ENCODE results near the gene HBM.
"Not testable (repeated sequence)": the region's sequence is repeated elsewhere in the genome, so short reads cannot be mapped to it uniquely, and the experiment has no call there.

Gene HBM

DNA sequence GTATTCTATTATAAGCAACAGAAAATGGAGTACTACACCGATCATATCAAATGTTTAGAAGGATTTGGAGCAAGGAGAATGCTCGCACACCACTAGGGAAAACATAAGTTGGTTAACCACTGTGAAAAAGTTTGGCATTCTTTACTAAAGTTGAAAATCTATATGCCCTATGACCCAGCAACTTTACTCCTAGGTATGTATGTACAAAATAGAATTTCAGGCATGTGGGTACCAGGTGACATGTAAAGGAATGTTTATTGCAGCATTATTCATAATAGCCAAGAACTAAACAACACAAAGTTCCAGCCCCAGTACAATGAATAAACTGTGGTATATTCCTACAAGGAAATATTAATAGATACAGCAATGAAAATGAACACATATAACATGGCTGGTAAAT is 19.1 kb upstream of the HBM start:
- Histone ChIP-seq H3K4me3 (no peak overlapping the region), H3K27ac (no peak overlapping the region)
- TF ChIP-seq, protein P1, sequence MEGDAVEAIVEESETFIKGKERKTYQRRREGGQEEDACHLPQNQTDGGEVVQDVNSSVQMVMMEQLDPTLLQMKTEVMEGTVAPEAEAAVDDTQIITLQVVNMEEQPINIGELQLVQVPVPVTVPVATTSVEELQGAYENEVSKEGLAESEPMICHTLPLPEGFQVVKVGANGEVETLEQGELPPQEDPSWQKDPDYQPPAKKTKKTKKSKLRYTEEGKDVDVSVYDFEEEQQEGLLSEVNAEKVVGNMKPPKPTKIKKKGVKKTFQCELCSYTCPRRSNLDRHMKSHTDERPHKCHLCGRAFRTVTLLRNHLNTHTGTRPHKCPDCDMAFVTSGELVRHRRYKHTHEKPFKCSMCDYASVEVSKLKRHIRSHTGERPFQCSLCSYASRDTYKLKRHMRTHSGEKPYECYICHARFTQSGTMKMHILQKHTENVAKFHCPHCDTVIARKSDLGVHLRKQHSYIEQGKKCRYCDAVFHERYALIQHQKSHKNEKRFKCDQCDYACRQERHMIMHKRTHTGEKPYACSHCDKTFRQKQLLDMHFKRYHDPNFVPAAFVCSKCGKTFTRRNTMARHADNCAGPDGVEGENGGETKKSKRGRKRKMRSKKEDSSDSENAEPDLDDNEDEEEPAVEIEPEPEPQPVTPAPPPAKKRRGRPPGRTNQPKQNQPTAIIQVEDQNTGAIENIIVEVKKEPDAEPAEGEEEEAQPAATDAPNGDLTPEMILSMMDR (IDR thresholded peaks at IDR 0.05), result no peak
- DNase-seq (ENCODE audit: low spot score), result no peak

DNA sequence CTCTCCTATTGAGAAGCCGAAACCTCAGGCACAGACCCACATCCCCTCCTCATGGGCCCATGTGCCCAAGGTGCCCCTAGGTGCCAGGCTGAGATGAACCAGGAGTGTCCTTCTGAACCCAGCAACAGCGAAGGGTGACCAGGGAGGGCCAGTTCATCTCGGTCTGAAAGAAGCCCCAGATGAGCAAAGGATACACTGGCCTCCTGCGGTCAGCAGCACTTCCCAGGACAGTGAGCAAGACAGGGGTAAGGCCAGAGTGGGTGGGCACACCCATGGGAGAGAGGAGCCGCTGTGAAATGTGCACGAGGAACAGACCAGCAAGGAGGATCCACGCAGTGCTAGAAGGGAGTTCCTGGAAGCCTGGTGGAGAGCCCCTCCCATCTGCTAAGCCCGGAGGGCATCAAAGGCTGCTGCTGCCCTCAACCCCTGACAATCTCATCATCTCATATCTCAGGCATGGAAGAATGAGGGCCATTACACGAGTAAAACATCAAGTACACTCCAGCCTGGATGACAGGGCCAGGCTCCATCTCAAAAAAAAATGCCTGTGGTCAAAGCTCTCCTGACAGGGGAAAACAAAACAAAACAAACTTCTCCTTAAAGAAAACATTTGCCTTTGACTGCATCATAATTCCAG is 16.6 kb upstream of the HBM start:
- TF ChIP-seq, protein P1 (IDR thresholded peaks at IDR 0.05), result no peak
- DNase-seq (ENCODE audit: low spot score), result no peak
- Histone ChIP-seq H3K4me3 (no peak overlapping the region), H3K27ac (no peak overlapping the region)

DNA sequence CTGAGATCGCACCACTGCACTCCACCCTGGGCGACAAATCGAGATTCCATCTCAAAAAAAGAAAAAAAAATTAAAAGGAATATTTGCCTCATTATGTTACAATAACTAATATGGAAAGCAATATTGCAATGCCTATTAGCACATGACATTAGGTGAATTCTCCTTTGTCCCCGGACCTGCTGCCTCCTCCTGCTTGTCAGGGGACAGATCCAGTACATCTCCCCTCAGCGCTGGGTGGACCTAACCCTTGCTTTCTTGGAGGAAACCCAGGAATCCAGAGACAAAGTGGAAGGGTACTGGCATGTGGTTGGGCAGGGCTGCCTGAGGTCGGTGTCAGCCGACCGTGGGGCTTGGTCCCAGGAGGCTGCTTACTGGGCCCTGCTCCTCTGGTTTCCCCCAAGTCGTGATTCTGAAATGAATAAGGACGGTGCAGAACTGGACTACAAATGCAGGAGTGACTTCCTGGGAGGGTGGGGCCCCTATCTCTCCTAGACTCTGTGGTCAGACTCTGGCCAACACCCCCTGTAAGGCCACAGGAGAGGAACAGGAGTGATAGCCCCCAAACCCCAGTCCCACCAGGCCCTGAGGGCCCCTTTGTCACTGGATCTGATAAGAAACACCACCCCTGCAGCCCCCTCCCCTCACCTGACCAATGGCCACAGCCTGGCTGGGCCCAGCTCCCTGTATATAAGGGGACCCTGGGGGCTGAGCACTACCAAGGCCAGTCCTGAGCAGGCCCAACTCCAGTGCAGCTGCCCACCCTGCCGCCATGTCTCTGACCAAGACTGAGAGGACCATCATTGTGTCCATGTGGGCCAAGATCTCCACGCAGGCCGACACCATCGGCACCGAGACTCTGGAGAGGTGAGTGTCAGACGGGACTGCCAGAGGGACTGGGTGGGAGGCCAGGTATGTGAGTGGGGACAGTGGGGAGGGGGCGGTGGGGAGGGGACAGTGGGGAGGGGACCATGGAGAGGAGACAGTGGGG is 13.3 kb upstream of the HBM start, which contains the start of gene HBZ:
HBZ (plus strand) TSS at position 504 of the 988 bp plus-strand sequence; CDS start at position 770, 266 bp downstream.
- no peak for DNase-seq (ENCODE audit: low spot score)
- no peak within 1 kb of the TSS for H3K4me3 ChIP-seq
- TF ChIP-seq, protein P1 (IDR thresholded peaks at IDR 0.05), result no peak
- no peak within 1 kb of the TSS for H3K27ac ChIP-seq

DNA sequence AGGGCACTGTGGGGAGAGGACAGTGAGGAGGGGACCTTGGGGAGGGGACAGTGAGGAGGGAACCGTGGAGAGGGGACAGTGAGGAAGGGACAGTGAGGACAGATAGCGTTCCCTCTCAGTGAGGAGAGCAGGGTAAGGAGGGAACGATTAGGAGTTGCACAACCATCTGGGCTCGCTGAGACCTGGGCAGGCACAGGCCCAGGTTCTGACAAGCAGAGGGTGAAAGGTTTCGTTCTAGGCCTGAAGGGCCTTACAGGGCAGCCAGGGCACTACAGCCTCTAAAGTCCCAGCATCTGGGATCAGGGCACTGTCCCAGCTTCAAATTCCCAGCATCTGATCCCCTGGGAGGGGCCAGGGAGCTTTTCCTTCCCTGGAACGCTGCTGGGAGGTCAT is 12.7 kb upstream of the HBM start:
- DNase-seq (ENCODE audit: low spot score), result not testable (repeated sequence)

DNA sequence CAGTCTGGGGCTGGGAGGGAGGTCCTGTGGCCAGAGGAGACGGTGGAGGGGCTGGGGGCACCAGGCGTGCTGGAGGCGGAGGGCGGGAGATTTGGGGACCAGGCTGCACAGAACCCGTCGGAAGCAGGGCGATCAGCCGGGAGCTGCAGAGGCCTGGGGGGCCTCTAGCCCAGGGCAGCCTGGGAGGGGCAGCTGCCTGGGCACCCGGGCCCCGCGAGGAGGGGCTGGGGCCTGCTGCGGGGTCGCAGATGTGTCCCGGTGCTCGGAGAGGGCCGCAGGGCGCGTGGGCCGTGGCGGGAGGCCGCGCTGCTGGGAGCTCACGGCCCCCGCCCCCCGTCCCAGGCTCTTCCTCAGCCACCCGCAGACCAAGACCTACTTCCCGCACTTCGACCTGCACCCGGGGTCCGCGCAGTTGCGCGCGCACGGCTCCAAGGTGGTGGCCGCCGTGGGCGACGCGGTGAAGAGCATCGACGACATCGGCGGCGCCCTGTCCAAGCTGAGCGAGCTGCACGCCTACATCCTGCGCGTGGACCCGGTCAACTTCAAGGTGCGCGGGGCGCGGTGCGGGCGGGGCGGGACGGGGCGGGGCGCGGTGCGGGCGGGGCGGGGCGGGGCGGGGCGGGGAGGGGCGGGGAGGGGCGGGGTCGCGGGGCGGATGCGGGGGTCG is 12.1 kb upstream of the HBM start:
- H3K4me3 ChIP-seq, result not testable (repeated sequence)

More for the DNA sequence above, 12.7 kb upstream of the HBM start:
- H3K27ac ChIP-seq, H3K4me3 ChIP-seq: not testable (repeated sequence)

DNA sequence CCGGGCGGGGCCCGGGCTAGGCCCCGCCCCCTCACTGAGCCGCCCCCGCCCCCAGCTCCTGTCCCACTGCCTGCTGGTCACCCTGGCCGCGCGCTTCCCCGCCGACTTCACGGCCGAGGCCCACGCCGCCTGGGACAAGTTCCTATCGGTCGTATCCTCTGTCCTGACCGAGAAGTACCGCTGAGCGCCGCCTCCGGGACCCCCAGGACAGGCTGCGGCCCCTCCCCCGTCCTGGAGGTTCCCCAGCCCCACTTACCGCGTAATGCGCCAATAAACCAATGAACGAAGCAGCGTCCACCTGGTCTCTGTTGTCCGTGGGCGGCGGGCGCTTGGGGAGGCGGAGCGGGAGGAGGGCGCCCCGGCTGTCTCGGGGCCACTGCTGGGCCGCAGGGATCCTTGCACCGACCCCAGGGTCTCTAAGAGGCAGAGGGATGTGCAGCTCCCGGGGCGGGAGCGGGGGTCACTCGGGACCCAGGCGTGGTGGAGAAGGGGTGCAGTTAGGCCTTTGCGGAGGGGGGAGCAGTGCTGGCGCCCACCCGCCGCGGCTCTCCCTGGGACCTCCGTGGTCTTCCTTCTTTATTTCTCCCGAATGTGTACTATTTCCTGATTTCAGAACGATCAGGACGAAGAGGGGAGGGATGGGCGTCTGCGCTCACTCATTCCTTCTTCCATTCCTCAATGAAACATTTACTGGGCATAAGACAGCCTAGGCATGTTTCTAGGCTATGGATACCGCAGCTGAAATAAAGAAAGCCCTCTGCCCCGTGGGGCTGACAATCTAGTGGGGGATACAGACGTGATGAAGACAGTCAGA is 11.4 kb upstream of the HBM start:
- H3K27ac ChIP-seq, result no peak overlapping the region
- TF ChIP-seq, protein P1 (IDR thresholded peaks at IDR 0.05), result no peak
- no peak for DNase-seq (ENCODE audit: low spot score)
- H3K4me3 ChIP-seq, result peak overlapping the region; percentile 66

More for the DNA sequence above, 12.1 kb upstream of the HBM start:
- not testable (repeated sequence) for DNase-seq (ENCODE audit: low spot score); H3K27ac ChIP-seq

DNA sequence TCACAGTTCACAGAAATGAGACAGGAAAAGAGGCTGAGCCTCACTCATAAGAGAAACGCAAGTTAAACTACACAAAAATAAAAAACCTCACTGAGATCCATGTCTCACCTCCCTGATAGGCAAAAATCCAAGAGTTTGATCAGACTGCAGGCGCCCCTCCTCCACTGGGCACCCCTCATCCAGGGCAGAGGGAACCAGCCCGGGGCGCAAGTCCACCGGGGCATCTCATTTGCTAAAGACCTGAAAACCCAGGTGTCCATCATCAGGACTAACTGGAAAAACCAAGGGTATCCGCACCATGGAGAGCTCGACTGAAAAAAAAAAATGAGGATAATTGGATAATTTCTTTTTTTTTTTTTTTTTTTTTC is 10.8 kb upstream of the HBM start:
- no peak overlapping the region for H3K27ac ChIP-seq
- TF ChIP-seq, protein P1 (IDR thresholded peaks at IDR 0.05), result no peak
- peak overlapping the region; percentile 66 for H3K4me3 ChIP-seq
- DNase-seq (ENCODE audit: low spot score), result no peak

All from coronary artery (tissue), 2 donors.